PC-9 (cell line): ENCODE results near the gene DGCR2. TPM values are rescaled to one million over a fixed set of nuclear protein-coding genes. Genes with fewer than 3 reads are reported as not detected.

Source experiments
- BruUV-seq: library from RNA; stranded (reverse); fragments of 400-500 nt; replicated peaks from 2 replicates; lab custom pipeline; 2021; lab: Mats Ljungman, UMichigan
- CTCF ChIA-PET: fragments of 300-600 bp; sonication (Branson Sonifier 250); formaldehyde crosslinking; loops from one replicate; lab custom pipeline; 2022; ENCODE audit warnings: antibody characterized with exemption; lab: Charles Lee
- POLR2A ChIA-PET: fragments of 300-600 bp; sonication (Branson Sonifier 250); formaldehyde crosslinking; loops from one replicate; lab custom pipeline; 2022; ENCODE audit warnings: antibody characterized with exemption; ENCODE audit not compliant: unreplicated experiment; lab: Charles Lee
- DNase-seq, 2 experiments: peaks; one replicate each; pipeline versions ENCODE4 v3.0.0 to v3.0.0-alpha.2; 2015 to 2022; ENCODE audit warnings: mixed read lengths in 1 of 2
- H2AFZ ChIP-seq: fragments of 200-600 bp; sonication (generic); 2 replicates; pipeline ENCODE4 v1.8.1; 2017; ENCODE audit warnings: antibody characterized with exemption
- H3F3A ChIP-seq: fragments of 200-600 bp; sonication (generic); 2 replicates; pipeline ENCODE4 v1.8.1; 2017; ENCODE audit warnings: antibody characterized with exemption, mild to moderate bottlenecking, low read depth; ENCODE audit not compliant: insufficient read depth
- H3K27ac ChIP-seq: fragments of 200-600 bp; sonication (generic); 2 replicates; pipeline ENCODE4 v1.6.1; 2016; ENCODE audit warnings: mixed run types
- H3K27me3 ChIP-seq: fragments of 200-600 bp; sonication (generic); 2 replicates; pipeline ENCODE4 v1.6.1; 2016; ENCODE audit warnings: low read depth, mixed run types; ENCODE audit not compliant: insufficient read depth
- H3K36me3 ChIP-seq: fragments of 200-600 bp; sonication (generic); 2 replicates; pipeline ENCODE4 v1.6.1; 2016; ENCODE audit warnings: low read depth, mixed run types
- H3K4me1 ChIP-seq: fragments of 200-600 bp; sonication (generic); replicated peaks from 2 replicates; pipeline ENCODE4 v1.6.1; 2016; ENCODE audit warnings: mixed run types; ENCODE audit not compliant: insufficient read depth
- H3K4me2 ChIP-seq: fragments of 200-600 bp; sonication (generic); 2 replicates; pipeline ENCODE4 v1.6.1; 2017; ENCODE audit warnings: mixed run types
- H3K4me3 ChIP-seq: fragments of 200-600 bp; sonication (generic); 2 replicates; pipeline ENCODE4 v1.6.1; 2016; ENCODE audit warnings: mixed run types
- H3K79me2 ChIP-seq: fragments of 200-600 bp; sonication (generic); 2 replicates; pipeline ENCODE4 v1.6.1; 2017; ENCODE audit warnings: low read depth, mixed run types
- H3K9me2 ChIP-seq: fragments of 200-600 bp; sonication (generic); 2 replicates; pipeline ENCODE4 v1.8.1; 2017; ENCODE audit warnings: mild to moderate bottlenecking; ENCODE audit not compliant: insufficient read depth
- H3K9me3 ChIP-seq: fragments of 200-600 bp; sonication (generic); 2 replicates; pipeline ENCODE4 v1.8.1; 2016; ENCODE audit warnings: low read depth; ENCODE audit not compliant: insufficient read depth
- H4K20me1 ChIP-seq: fragments of 200-600 bp; sonication (generic); 2 replicates; pipeline ENCODE4 v1.8.1; 2017; ENCODE audit not compliant: insufficient read depth
- EZH2 ChIP-seq: fragments of 200-600 bp; sonication (generic); IDR thresholded peaks from 2 replicates; pipeline ENCODE4 v1.8.0; 2017; ENCODE audit warnings: antibody characterized with exemption, low read depth
- intact Hi-C: fragments of 100-400 bp; cut with micrococcal nuclease; formaldehyde crosslinking; loops from one replicate; pipeline ENCODE4 v1.10.0; 2022; ENCODE audit not compliant: unreplicated experiment
- total RNA-seq: library from RNA; stranded (reverse); gene quantifications from 2 replicates; pipeline ENCODE4 v1.2.3, GENCODE V29; 2021
- TF ChIP-seq, protein P1 (sequence below): fragments of 200-600 bp; sonication (generic); conservative IDR thresholded peaks from 2 replicates; pipeline ENCODE4 v1.6.1; 2017; ENCODE audit warnings: mixed run types, antibody characterized with exemption, mild to moderate bottlenecking, moderate library complexity

The DGCR2 gene
- total RNA-seq, 1 experiment from 2014 or later, result 37.6 TPM

- Histone ChIP-seq H3K9me2 (no peaks in the 10 kb centered on the region), H3K4me1 (no peaks in the 10 kb centered on the region), H2AFZ (no peak overlapping the region), H3K36me3 (no peaks in the 10 kb centered on the region), H3K4me3 (no peak overlapping the region), H3K79me2 (no peaks in the 10 kb centered on the region), H3K27ac (no peak overlapping the region), H3K27me3 (no peaks in the 10 kb centered on the region), H3F3A (no peaks in the 10 kb centered on the region), H4K20me1 (no peaks in the 10 kb centered on the region), H3K9me3 (no peaks in the 10 kb centered on the region), H3K4me2 (no peak overlapping the region)
- TF ChIP-seq EZH2, result no peak
- TF ChIP-seq, protein P1, sequence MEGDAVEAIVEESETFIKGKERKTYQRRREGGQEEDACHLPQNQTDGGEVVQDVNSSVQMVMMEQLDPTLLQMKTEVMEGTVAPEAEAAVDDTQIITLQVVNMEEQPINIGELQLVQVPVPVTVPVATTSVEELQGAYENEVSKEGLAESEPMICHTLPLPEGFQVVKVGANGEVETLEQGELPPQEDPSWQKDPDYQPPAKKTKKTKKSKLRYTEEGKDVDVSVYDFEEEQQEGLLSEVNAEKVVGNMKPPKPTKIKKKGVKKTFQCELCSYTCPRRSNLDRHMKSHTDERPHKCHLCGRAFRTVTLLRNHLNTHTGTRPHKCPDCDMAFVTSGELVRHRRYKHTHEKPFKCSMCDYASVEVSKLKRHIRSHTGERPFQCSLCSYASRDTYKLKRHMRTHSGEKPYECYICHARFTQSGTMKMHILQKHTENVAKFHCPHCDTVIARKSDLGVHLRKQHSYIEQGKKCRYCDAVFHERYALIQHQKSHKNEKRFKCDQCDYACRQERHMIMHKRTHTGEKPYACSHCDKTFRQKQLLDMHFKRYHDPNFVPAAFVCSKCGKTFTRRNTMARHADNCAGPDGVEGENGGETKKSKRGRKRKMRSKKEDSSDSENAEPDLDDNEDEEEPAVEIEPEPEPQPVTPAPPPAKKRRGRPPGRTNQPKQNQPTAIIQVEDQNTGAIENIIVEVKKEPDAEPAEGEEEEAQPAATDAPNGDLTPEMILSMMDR, result no peak
- ChIA-PET POLR2A (no interaction called here), CTCF (no interaction called here)
- intact Hi-C loops, result no loop called here
- no TSS peak for BruUV-seq
- DNase-seq, result no peak
Observed at GRCh38 chr22:19067696-19068348, 54.4 kb downstream of the DGCR2 start.

GRCh38 chr22:19066531-19067271 is 55.5 kb downstream of the DGCR2 start:
- no peak for DNase-seq
- Histone ChIP-seq H3K27me3 (no peaks in the 10 kb centered on the region), H3K36me3 (no peaks in the 10 kb centered on the region), H3K79me2 (no peaks in the 10 kb centered on the region), H4K20me1 (no peaks in the 10 kb centered on the region), H3K27ac (no peak overlapping the region), H3K4me2 (no peak overlapping the region), H2AFZ (no peak overlapping the region), H3K9me2 (no peaks in the 10 kb centered on the region), H3K4me3 (no peak overlapping the region), H3K9me3 (no peaks in the 10 kb centered on the region), H3F3A (no peaks in the 10 kb centered on the region), H3K4me1 (no peaks in the 10 kb centered on the region)
- no TSS peak for BruUV-seq
- ChIA-PET CTCF (no interaction called here), POLR2A (no interaction called here)
- no peak for TF ChIP-seq EZH2
- TF ChIP-seq, protein P1, result no peak
- intact Hi-C loops, result no loop called here

DNA sequence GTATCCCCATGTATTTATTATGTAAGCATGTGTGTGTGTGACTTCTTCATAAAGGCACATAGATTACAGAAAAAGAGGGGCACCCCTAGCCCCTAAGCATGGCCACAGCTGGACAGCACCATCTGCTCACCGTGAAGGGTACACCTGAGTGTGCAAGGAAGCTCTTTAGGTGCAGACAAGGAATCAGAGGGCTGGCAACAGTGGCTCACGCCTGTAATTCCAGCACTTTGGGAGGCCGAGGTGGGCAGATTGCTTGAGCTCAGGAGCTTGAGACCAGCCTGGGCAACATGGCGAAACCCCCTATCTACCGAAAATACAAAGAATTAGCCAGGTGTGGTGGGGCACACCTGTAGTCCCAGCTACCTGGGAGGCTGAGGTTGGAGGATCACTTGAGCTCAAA is 56.3 kb downstream of the DGCR2 start:
- Histone ChIP-seq H3K9me2 (no peaks in the 10 kb centered on the region), H3K9me3 (no peaks in the 10 kb centered on the region), H3K36me3 (no peaks in the 10 kb centered on the region), H3K27me3 (no peaks in the 10 kb centered on the region), H3K4me3 (no peak overlapping the region), H2AFZ (no peak overlapping the region), H4K20me1 (no peaks in the 10 kb centered on the region), H3F3A (no peaks in the 10 kb centered on the region), H3K4me1 (no peaks in the 10 kb centered on the region), H3K27ac (no peak overlapping the region), H3K4me2 (no peak overlapping the region), H3K79me2 (no peaks in the 10 kb centered on the region)
- CTCF ChIA-PET, result no interaction called here
- BruUV-seq, result no TSS peak
- no peak for TF ChIP-seq EZH2
- TF ChIP-seq, protein P1, result no peak
- POLR2A ChIA-PET, result no interaction called here
- intact Hi-C loops, result no loop called here
- no peak for DNase-seq
